Brain pericyte (primary cell): ENCODE results near the gene SEPTIN8.

Experiments used
- DNase-seq: peaks from one replicate; pipeline ENCODE4 v3.0.0-alpha.2; 2012; ENCODE audit warnings: low read depth, low spot score

SEPTIN8 gene, protein sequence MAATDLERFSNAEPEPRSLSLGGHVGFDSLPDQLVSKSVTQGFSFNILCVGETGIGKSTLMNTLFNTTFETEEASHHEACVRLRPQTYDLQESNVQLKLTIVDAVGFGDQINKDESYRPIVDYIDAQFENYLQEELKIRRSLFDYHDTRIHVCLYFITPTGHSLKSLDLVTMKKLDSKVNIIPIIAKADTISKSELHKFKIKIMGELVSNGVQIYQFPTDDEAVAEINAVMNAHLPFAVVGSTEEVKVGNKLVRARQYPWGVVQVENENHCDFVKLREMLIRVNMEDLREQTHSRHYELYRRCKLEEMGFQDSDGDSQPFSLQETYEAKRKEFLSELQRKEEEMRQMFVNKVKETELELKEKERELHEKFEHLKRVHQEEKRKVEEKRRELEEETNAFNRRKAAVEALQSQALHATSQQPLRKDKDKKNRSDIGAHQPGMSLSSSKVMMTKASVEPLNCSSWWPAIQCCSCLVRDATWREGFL

DNA sequence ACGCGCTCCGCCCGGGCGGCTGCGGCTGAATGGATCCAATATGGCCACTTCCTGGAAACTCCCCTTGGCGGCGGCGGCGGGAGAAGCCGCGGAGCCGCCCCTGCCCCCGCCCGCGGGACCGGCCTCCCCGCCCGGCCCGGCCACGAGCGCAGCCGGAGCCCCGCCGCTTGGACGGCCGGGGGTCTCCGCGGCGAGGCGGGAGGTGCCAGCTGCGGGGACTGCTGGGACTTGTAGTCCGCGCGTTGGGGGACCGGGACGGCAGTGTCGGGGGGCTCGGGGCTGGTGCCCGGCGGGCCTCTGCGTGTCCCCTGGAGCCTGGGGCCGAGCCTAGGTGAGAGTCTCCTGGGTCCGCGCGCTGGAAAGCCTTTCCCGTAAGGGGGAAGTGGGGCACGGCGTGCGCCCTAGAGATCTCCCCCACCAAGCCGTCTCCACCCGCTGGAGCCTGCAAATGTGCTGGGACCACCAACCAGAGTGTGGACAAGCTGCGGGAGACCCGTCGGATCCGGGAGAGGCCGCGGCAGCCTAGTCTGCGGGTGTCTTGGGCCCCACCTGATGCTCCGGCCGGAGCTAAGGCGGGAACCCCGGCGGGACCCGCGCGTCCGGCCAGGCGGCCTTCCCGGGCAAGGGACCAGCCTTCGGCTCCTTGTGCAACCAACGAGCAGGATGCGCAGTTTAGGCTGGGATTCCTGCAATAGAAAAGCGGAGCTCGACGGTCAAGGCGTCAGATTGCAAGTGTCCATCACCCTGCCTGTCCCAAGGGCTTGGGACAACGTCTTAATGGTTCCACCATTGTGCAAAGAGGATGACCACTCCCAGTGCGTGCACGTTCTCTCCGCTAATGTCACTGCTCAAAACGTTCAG, at the start of gene SEPTIN8:
SEPTIN8 (minus strand) TSS at position 31 of the 861 bp plus-strand sequence. CDS start 102 bp downstream, outside the sequence.
- no peak for DNase-seq

- DNase-seq, result no peak
These were observed 49.5 kb upstream of the SEPTIN8 start for GRCh38 chr5:132826424-132827082.

GRCh38 chr5:132825834-132826391, 48.9 kb upstream of the SEPTIN8 start:
- DNase-seq, result no peak

- no peak for DNase-seq
These were observed 48.2 kb upstream of the SEPTIN8 start for GRCh38 chr5:132825033-132825833.

GRCh38 chr5:132824426-132824825, 47.4 kb upstream of the SEPTIN8 start:
- DNase-seq, result no peak

DNA sequence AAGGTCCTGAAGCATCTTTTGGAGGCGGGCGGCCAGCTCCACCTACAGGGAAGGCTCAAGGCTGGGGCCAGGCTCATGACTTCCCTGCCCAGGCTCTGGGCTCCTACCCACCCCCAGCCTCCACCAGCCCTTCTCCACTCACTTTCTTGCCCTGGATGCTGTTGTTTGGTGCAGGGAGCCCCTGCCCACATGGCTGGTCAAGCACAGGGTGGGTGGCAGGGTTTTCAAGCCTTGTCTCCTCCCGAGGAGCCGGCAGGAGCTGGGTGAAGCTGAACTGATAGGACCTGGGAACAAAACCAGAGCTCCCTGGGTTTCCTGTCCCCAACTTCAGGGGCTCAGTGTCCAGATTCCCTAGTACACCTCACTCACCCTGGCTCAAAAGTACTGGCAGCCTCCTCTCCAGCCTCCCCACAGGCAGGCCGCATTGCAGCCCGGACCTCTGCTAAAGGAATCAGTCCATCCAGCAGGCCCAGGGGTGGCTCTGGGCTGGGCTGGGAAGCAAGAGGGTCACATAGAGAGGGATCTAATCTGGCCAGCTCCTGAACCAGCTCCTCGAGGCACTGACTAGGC, 46.5 kb upstream of the SEPTIN8 start:
- no peak for DNase-seq

DNA sequence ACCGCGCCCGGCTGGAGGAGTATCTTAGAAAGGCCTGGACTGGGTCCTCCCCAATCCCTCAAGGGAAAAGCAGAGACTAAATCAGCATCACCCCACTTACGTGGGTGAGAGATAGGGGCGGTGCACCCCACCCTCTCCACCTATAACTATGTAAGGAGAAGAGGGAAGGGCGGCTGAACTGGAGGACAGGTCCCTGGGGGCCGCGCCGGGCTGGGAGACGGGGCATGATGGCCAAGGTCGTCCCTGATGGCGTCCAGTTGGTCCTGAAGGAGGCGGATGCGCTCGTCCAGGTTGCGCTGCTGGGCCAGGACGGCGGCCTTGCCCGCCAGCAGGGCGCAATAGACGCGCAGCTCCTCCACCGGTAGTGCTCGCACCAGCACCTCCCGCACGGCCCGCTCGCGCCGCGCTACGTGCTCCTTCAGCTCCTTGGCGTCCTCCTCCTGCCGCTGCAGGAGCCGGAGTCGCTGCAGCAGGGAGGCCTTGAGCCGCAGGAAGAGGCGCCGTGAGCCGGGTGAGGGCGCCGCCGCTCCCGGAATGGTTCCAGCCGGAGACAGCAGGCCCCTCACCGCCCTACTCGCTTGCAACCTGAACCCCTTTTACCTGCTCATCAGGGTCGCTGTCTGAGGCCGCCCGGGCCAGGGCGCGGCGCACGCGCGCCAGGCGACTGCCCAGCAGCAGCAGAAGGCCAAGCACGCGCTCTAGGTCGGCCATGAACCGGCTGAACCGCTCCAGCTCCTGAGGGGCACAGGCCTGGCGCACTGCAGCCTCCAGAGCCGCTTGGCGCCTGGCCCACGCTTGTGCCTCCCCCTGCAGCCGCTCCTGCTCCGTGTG, 45.8 kb upstream of the SEPTIN8 start:
- no peak for DNase-seq

DNA sequence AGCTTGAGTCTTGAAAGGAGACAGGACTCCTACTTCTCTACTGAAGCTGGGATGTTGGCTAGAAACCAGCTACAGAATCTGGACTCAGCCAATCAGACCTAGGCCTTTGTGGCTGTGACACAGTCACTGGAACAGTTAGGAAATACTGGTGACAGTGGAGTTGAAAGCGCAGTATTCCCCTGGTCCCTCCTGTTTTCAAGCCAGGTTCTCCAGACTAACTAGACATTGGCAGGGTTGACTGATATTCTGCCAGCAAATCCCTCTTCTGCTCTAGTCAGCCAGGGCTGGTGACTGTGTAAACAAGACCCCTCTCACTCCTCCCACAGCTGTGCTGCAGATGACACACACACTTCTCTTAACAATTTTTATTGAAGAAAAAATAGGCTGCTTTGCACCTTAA, 44.8 kb upstream of the SEPTIN8 start:
- DNase-seq, result no peak

- DNase-seq, result no peak
These were observed 44.3 kb upstream of the SEPTIN8 start for GRCh38 chr5:132821350-132821749.

DNA sequence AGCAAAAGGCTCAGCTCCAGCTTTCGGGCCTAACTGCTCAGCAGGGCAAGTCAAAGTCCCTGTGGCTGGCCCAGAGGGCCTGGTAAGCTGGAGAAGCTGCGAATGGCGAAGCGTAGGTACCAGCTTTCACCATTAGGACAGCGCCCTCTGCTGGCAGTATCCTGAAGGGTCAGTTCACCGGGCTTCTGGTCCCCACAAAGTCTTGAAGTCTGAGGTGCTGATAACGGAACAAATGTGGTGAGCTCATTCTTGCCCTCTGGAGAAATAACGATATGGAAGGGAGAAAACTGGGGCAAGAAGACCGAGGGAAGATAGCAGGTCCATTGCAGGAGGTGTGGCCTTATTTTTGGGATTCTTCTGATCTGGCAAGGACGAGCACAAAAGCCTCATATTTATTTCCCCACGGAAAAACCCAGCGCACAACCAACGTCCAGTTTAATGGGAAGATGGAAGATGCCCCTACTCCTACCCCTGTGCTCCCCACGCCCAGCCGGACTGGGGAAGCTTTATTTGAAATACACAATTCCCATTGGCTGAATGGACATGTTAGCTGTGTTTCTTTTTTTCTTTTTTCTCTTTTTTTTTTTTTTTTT, 43.2 kb upstream of the SEPTIN8 start:
- DNase-seq, result peak; percentile 67

GRCh38 chr5:132819468-132819867, 42.4 kb upstream of the SEPTIN8 start:
- DNase-seq, result no peak

DNA sequence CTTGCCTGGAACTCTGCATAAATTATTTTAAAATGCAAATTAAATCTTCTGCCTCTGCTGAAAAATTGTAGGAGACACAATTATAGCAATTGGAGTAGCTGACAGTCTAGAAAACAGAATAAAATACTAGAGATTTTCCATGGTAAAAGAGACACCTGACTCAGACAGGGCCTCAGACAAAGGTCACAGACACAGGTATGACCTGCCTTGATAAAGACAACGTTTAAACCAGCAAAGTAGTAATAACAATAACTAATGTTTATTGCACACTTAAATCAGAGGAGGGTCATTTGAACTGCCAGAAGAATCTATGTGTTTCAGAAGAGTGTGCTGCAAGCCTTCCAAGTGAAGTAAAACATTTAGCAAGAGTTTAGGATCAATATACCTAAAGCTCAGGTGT, 40.0 kb upstream of the SEPTIN8 start:
- DNase-seq, result no peak

- no peak for DNase-seq
These were observed 39.5 kb upstream of the SEPTIN8 start for GRCh38 chr5:132816554-132816953.

DNA sequence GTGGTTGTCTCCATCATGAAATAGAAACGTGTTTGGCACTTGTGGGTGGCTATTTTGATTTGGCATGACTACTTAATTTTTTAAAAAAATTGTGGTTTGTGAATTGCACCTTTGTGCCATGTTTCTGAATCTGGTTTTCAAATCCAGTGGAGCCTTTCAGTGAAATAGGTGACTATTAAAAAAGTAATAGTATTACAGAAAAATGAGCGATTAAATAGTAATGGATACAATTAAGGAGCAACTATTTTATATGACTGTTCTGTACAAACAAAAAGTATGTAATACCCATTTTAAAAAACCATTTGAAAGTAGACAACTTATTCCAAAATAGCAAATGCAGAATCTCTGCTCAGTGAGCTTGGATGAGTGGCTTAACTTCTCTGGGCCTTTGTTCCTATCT, 39.0 kb upstream of the SEPTIN8 start:
- DNase-seq, result no peak

DNA sequence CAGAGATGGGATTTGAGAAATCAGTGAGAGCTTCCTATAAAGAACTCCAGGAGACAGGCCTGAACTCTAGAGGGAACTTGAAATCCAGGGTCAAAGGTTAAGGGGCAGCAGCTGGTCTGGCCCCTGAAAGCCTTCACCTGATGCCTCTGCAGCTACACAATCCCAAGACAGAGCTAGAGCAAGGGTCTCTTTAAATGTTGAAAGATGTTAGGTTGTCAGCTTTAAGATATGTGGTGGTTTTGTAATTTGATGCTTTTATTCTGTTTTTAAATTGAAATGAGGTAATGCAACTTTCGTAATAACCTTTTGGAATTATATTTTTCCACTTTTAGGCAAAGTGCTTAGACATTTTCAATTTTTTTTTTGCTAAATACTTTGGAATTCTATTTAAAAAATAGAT, 38.4 kb upstream of the SEPTIN8 start:
- DNase-seq, result no peak

DNA sequence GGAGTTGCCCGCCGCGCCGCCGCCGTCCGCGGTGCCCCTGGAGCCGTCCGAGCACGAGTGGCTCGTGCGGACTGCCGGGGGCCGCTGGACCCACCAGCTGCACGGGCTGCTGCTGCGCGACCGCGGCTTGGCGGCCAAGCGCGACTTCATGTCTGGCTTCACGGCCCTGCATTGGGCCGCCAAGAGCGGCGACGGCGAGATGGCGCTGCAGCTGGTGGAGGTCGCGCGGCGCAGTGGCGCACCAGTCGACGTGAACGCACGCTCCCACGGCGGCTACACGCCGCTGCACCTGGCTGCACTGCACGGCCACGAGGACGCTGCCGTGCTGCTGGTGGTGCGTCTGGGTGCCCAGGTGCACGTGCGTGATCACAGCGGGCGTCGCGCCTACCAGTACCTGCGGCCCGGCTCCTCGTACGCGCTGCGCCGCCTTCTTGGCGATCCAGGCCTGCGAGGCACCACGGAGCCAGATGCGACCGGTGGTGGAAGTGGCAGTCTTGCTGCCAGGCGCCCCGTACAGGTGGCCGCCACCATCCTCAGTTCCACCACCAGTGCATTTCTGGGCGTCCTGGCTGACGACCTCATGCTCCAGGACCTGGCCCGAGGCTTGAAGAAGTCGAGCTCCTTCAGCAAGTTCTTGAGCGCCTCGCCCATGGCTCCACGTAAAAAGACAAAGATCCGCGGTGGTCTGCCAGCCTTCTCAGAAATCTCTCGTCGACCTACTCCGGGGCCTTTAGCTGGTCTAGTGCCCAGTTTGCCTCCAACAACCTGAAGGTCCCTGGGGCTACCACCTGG, 37.7 kb upstream of the SEPTIN8 start:
- DNase-seq, result no peak

DNA sequence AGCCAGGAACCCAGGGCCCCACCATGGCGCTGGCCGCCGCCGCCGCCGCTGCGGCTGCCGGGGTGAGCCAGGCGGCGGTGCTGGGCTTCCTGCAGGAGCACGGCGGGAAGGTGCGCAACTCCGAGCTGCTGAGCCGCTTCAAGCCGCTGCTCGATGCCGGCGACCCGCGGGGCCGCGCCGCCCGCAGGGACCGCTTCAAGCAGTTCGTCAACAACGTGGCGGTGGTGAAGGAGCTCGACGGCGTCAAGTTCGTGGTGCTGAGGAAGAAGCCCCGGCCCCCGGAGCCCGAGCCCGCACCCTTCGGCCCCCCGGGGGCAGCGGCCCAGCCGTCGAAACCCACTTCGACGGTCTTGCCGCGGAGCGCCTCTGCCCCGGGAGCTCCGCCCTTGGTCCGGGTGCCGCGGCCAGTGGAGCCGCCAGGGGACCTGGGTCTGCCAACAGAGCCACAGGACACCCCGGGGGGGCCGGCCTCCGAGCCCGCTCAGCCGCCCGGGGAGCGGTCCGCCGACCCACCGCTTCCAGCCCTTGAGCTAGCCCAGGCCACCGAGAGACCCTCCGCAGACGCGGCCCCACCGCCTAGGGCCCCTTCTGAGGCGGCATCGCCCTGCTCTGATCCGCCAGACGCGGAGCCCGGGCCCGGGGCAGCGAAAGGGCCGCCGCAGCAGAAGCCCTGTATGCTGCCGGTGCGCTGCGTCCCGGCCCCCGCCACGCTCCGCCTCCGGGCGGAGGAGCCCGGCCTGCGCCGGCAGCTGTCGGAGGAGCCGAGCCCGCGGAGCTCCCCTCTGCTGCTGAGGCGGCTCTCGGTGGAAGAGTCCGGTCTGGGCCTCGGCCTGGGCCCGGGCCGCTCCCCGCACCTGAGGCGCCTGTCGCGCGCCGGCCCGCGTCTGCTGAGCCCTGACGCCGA, 36.8 kb upstream of the SEPTIN8 start:
- DNase-seq, result no peak
